GM18867 (cell line): ENCODE data around the gene MYH7.
"Not testable (repeated sequence)": the region's sequence is repeated elsewhere in the genome, so short reads cannot be mapped to it uniquely, and the experiment has no call there.

Source experiments
- ATAC-seq: cut with Tn5 transposase; IDR thresholded peaks from one replicate; pipeline ENCODE4 v1.9.1; 2021; ENCODE audit warnings: mild to moderate bottlenecking, moderate library complexity; ENCODE audit not compliant: unreplicated experiment

MYH7 gene

DNA sequence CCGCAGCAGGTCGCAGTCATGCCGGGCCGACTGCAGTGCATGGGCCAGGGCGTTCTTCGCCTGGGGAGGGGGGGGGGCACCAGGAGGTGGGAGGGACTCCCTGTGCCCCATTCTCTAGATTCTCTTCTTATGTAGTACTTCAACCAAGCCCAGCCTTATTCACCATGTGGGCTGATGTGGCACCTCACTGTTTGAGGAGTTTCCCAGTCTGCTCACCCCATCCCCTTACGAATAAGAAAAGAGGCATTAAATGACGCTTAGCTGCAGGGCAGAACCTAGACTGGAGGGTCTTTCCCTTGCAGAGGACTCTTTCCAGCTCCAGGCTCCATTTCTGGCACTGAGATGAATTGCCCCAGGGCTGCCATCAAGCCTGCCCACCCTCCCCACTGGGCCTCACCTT lies 46.5 kb downstream of the MYH7 start:
- no peak for ATAC-seq

- ATAC-seq: no peak
Measured at GRCh38 chr14:23387916-23388882, 47.3 kb downstream of the MYH7 start.

GRCh38 chr14:23386999-23387398 lies 48.5 kb downstream of the MYH7 start:
- ATAC-seq: no peak

- not testable (repeated sequence) for ATAC-seq
Measured at GRCh38 chr14:23386266-23386657, 49.2 kb downstream of the MYH7 start.

DNA sequence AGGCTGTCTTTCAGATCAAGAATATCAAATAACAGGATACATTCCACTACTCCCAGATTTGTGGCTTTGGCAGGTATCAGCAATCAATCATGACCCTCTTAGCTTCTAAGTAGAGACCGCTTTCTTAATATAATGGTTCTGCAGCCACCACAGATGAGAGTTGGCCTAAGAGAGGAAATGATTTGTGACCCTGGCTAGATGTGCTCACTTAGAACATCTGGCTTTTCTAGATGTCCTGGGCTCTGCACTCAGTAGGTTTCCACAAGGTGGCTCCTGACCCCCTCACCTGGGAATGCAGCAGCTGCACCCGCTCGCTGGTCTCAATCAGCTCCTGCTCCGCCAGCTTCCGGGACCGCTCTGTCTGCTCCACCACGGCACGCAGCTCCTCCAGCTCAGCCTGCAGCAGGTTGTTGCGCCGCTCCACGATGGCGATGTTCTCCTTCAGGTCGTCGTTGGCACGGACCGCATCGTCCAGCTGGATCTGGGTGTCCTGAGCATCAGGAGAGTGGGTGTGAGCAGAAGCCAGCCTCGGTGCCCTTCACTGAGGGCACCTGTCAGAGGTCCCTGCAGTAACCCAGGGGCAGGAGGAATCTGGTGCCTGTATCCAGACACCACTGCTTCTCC lies 49.7 kb downstream of the MYH7 start:
- no peak for ATAC-seq

GRCh38 chr14:23385244-23385641 lies 50.2 kb downstream of the MYH7 start:
- ATAC-seq: no peak

GRCh38 chr14:23384364-23385080 lies 50.9 kb downstream of the MYH7 start:
- no peak for ATAC-seq

GRCh38 chr14:23382731-23383440 lies 52.6 kb downstream of the MYH7 start:
- no peak for ATAC-seq

DNA sequence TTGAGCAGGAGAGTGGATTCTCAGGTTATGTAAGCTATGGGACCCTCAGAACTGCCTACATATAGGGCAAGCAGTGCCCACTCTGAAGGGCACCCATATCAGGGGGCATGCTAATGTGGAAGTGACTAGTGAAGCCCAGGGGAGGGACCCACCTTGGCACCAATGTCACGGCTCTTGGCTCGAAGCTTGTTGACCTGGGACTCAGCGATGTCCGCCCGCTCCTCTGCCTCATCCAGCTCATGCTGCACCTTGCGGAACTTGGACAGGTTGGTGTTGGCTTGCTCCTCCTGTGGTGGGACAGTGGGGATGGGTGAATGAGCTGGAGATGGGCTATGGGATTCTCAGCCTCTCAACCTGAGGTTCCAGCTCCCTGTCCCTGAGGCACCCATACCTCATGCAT lies 53.2 kb downstream of the MYH7 start:
- ATAC-seq: no peak

DNA sequence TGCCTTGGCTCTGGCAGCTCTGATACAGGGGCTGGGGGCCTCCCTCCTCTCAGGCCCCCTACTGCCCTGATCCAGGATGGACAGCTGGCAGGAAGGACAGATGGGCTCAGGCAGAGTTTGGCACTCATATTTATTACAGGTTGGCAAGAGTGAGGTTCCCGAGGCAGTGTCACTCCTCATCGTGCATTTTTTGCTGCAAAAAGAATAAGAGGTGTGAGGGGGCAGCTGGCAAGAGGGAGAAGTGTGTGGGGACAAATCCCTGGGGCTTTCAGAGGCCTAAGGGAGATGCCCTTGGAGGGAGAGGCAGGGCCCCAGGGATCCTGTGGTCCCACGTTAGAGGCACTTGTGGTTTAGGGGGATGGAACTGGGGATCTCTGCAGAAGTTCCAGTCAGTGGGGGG lies 53.6 kb downstream of the MYH7 start:
- no peak for ATAC-seq

DNA sequence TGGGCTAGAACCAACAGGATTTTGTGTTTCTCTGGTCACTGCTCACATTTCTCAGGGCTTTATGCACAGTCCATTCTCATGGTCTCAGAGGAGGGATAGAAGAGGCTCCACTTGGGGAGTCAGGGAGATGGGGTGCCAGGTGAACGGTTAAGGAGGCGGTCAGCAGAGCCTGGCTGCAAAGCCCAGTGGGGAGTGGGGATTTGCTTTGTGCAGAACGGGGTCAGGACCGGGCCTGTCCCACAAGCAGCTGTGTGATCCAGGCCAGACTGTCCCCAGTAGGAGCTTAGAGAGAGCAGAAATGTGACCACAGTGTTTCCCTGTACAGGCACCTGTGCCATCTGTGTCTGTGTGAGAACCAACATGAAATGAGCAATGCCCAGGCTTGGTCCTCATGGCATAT lies 54.5 kb downstream of the MYH7 start:
- ATAC-seq: no peak

DNA sequence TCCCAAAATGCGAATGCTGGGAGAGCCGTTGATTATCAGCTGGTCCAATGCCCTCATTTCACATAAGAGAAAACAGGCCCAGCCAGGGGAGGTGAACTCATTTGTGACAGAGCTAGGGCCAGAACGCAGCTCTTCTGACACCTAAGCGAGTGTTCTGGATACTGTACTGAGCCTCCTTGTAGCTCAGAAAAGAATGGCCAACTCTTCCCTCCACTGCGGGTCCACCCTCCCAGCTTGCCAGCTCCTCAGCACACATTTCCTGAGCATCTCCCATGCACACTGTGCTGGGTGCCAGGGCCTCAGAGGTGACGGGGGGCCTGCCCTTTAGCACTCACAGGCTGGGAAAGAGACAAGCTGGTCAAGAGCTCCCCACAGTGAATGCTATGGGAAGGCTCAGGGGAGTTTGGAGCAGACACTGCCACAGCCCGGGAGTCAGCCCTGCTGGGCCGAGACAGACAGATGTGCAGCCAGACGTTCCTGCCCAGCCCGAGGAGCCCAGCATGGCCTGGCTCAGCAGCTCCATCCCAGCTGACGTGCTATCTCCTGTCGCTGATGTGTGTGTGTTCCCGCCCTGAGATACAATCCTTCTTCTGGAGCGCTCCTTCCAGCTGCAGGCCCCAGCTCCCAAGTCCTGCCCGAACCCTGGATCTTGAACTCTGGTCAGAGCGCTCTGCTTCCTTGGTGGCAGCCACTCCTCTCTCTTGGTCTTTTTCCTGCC lies 55.1 kb downstream of the MYH7 start:
- ATAC-seq: no peak

DNA sequence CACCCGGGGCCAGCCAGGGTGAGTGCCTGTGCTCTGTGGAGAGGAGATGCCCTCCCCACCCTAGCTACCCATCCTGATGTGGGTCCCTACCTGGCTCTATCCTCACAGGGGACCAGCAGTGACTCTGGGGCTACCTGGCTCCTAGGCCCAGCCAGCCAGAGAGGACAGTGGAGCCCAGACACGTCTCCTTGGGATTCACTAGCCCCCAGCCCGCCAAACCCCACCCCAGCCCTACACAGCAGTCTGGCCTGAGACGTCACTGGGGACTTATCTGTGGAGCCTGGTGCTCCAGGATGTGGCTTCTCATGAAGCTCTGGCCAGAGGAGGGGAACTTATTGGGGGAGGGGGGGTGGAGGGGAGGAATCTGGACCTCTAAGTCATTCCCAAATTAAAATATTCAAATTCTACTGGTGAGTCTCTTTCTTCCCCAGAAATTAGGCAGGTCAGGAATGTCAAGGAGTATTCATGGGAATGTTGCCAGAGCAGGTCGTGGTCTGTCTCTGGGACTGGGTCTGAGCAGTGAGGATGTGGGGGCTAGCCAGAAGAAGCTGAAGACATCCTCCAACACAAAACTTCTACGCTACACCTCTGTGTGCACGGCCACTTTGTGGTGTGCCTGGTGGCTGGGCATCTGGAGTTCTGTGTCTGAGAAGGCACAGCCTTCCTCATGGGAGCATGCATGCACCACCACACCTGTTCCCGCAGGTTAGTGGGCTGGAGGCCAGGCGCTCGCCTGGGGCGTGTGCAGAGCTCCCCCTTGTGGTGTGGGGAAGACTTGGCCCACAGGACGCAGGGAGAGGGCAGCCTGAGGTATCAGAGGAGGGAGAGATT lies 55.9 kb downstream of the MYH7 start:
- peak; percentile 55 for ATAC-seq

GRCh38 chr14:23378612-23379220 lies 56.7 kb downstream of the MYH7 start:
- ATAC-seq: no peak

GRCh38 chr14:23377573-23378563 lies 57.6 kb downstream of the MYH7 start:
- no peak for ATAC-seq

GRCh38 chr14:23377198-23377550 lies 58.3 kb downstream of the MYH7 start:
- ATAC-seq: no peak

GRCh38 chr14:23376482-23377197 lies 58.8 kb downstream of the MYH7 start, which contains the start of gene CMTM5:
TSS of gene CMTM5 (plus strand) at chr14:23377046. CDS start at chr14:23377252, 206 bp downstream.
- no peak for ATAC-seq
